Fibroblast of skin of abdomen (primary cell): ENCODE data around the gene NKX2-8. TPM values are rescaled to one million over a fixed set of nuclear protein-coding genes. Genes with fewer than 3 reads are reported as not detected.

Experiments
- DNase-seq: peaks from one replicate; pipeline ENCODE4 v3.0.0-alpha.2; 2013
- polyA plus RNA-seq, 2 experiments: library from polyadenylated mRNA; unstranded; fragments of 120-200 nt; gene quantifications; one replicate each; pipeline ENCODE4 v1.2.1, GENCODE V29; 2013; ENCODE audit not compliant: insufficient read length in 2 of 2

The NKX2-8 gene
- polyA plus RNA-seq (2013, experiment 1 of 2; ENCODE audit: insufficient read length), result not detected
- not detected for polyA plus RNA-seq (2013, experiment 2 of 2; ENCODE audit: insufficient read length)

GRCh38 chr14:36582011-36582873 lies at the start of gene NKX2-8:
Gene NKX2-8 (minus strand): TSS chr14:36582614. CDS start chr14:36582389, 225 bp downstream.
- no peak for DNase-seq

GRCh38 chr14:36627981-36628380 lies 45.6 kb upstream of the NKX2-8 start:
- no peak for DNase-seq

DNA sequence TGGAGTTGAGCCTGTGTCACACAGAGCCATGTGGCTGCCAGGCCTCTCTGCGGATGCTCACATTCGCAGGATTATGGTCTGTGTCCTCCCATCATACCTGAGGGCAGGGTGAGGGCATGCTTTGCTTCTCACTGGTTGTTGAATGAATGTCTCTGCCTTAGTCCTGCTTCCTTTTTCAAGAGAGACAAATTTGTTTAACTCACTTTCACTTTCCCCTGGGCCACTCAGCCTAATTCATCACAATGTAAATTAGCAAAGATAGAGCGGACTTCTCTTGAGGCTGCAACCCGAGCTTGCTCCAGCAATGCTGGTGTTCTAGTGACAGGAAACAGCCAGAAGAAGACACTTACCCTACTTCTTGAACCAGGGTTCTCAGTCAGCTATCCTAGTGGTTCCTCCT lies 43.7 kb upstream of the NKX2-8 start:
- no peak for DNase-seq

DNA sequence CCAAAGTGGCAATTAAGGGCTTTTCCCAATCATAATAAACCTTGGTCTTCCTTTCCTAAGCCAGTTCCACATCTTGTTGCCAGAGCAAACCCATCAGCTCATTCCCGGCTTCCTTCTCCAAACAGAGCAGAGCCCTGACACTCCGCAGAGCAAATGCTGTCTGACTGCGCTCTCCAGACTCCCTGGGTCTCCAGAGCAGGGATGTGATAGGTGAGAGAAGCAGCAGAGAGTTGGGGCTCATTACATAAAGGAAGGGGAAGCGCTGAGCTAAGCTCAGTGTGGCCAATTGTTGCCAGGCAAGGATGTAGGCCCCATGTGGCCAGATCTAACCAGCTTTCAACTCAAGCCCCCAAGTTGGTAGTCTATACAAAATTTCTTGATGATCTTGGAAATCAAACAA lies 43.0 kb upstream of the NKX2-8 start:
- DNase-seq, result no peak

- DNase-seq, result no peak
Measured at GRCh38 chr14:36625014-36625413, 42.6 kb upstream of the NKX2-8 start.

DNA sequence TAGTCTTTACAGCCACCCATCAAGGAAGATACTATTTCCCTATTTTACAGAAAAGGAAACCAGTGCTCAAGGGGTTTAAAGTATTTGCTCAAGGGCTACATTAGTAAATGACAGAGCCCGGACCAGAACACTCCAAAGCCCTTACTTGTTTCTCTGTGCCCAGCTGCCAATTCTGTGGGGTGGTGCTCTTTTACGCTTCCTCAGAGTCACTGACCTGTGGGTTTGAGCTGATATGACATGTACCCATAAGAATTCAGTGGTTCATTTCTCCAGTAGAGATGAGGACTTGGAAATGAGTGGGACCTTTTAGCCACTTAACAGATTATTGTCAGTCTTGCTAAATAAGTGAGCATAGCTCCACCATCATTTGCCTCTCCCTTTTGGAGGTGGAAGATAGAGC lies 37.4 kb upstream of the NKX2-8 start:
- DNase-seq, result no peak

GRCh38 chr14:36619131-36619530 lies 36.7 kb upstream of the NKX2-8 start:
- DNase-seq, result no peak

GRCh38 chr14:36618641-36619040 lies 36.2 kb upstream of the NKX2-8 start:
- DNase-seq, result no peak

DNA sequence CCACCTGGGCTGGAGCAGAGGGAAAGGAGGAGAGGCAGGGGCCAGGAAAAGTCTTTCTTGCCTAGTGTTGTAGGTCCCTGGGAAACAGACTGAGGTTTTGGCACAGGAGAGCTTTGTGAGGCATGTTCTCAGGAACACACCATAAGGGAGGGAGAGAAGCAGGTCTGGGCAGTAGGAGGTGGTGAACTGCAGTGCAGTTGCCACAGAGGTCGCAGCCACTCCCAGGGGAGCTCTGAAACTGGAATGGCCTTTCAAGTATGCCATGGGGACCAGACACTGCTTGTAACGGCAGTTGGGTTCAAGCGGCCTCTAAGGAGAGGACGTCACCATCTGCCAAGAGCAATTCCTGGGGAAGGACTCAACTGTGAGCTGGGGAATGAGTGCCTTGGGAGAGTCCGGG lies 35.4 kb upstream of the NKX2-8 start:
- DNase-seq, result no peak

DNA sequence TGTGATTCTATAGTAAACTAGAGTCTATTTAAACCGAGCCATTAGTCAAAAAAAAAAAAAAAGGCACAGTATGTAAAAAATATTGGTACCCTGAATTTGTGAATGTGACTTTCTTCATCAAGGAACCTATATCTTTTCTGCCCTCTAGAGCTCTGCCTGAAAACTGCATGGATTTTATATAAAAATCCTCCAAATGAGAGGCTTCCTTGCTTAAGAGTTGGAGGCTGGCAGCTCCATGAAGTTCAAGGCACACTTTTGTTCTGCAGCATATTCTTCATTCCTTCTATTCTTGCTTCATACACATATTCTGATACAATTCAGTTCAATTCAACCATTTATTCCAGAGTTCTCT lies 23.1 kb upstream of the NKX2-8 start:
- no peak for DNase-seq

GRCh38 chr14:36604757-36605505 lies 22.5 kb upstream of the NKX2-8 start:
- DNase-seq, result peak; percentile 62

- no peak for DNase-seq
Measured at GRCh38 chr14:36600431-36600830, 18.0 kb upstream of the NKX2-8 start.

DNA sequence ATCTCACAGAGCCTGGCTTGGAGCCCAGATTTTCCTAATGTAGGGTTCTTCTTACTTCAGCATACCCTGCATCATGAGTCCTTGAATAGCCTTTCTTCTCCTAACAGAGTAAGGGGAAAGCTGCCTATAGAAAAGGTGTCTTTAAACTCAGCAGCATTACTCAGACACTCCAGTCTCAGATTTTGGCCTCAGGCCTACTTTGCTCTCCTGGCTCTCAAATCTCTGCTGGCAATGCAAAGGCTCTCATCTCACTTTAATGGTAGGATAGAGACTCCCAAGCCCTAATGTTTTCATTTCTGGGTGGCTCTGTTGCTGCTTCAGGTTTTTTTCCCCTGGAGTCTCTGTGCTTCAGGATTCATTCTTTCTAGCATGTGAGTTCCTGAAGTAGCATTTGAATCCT lies 9.1 kb upstream of the NKX2-8 start:
- DNase-seq, result no peak

DNA sequence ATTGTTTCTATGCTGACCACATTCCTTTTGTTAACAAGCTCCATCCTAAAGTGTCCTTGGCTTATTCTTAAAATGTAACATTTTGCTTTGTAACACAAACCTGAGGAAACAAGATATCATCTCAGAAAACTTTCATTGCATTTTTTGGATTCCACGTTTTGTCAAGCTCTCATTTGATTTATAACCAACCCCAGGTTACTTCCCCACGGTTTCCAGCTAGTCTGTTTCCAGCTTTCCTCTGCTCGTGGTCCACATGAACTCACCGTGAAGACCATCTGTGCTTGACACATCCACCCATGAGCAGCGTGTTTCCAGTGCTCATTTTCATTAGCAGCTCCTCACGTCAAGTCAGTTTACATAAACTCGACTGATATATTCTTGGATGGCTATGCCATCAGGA lies 6.4 kb upstream of the NKX2-8 start:
- no peak for DNase-seq

DNA sequence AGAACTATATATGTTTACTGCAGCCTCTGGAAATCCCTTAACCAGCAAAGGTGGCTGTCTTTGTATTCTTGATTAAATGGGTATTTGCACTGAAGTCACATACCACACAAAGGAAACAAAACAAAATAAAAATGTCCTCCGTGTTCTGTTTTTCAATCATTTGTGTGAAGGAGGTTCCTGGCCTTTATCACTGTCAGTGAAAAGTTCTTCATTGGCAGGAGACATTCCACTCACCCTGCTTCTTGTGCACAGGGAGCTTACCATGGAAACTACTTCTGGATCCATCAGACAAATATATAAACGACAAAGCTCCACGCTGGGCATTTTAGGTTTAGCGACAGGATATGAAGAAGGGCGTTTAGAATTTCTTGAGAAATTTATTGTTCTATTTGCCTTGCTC lies 5.7 kb upstream of the NKX2-8 start:
- DNase-seq, result no peak

DNA sequence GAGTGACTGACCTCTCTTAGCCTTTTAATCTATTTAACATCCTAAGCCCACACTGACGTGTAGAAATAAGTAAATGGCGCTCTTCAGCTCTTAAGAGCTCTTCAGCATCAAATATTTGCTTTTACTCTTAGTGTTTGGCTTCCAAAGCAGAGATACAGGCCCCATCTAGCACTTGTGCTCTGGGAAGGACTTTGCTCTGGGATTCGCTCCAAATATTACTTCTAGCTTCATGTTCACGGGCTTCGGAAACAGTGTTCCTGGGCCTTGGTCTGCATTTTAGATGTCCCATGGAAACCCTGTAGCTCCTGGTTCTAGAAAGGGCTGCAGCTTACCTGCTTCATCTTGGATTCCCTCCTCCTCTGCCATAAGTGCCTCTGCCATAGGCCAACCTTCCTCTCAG lies 2.7 kb upstream of the NKX2-8 start:
- DNase-seq, result no peak

DNA sequence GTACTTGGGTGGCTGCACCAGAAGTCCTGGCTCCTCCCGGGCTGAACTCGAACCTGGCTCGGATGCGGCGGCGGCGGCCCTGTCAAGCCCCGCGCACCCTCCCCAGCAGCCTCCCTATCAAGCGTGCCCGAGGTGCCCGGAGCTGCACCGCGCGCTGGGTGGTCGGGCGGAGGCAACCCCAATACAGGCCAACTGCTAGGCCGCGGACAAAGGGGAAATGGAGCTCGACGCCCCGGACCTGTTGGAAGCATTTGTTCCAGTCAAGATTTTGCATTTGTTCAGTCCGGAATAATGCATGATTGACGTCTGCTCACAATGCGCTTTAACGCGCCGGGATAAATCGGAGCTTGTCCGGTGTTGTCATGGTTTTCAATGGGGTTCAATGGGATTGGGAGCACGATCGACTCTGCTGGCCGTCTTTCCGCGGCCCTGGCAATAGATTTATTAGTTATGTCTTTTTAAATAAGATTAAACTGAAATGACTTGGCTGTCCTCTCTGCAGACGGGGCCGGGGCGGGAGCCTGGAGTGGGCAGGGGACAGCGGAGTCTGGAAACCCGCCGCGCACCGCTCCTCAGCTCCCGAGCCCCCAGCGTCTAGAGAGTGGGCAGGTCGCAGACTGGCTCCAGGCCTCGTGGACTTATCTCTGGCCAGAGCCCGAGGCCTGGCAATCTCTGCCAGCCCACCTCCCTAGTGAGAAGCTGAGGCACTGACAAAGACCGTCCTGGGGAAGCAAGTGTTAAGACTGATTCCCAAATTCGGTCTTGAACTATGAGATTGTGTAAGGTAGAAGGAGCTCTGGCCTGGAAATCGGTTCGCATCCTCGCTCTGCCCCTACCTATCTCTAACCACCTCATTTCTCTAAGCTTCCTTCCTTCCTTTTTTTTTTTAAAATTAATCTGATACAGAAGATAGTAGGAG lies 1.7 kb upstream of the NKX2-8 start:
- no peak for DNase-seq

GRCh38 chr14:36583242-36583892 lies 953 bp upstream of the NKX2-8 start:
- no peak for DNase-seq

DNA sequence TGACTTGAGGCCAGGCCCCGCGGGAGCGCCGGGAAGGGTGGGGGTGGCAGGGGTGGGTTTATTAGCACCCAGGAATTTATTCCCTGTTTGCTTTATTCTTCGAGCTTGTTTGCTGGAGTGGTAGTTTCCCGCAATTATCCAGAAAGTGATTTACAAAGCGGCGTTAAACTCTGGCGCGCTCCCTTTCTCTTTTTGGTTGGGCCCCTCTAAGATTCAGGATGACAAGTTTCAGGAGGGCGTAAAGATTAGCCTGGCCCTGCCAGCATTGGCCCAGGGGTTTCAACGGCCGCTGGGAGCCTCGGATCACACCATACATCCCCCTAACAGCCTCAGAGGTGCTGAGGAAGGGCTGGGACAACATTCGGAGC lies 444 bp upstream of the NKX2-8 start:
- DNase-seq, result no peak

GRCh38 chr14:36580856-36581831 lies 1.3 kb downstream of the NKX2-8 start:
- DNase-seq, result peak; percentile 1
